AG04450 (cell line): Measurements from ENCODE around the gene HSPA13. TPM values are rescaled to one million over a fixed set of nuclear protein-coding genes. Genes with fewer than 3 reads are reported as not detected.

ENCODE experiments used
- CTCF ChIA-PET: fragments of 300-600, 350-600 bp; formaldehyde crosslinking; extraction: SDS; loops from one replicate; lab custom pipeline; 2022; ENCODE audit warnings: antibody characterized with exemption, inconsistent platforms; lab: Charles Lee
- POLR2A ChIA-PET: fragments of 350-600 bp; formaldehyde crosslinking; extraction: SDS; loops from one replicate; lab custom pipeline; 2021; ENCODE audit warnings: antibody characterized with exemption, inconsistent platforms; lab: Yijun Ruan, JAX
- DNase-seq: peaks from one replicate; pipeline ENCODE4 v3.0.0-alpha.2; 2011; ENCODE audit warnings: low read depth, low spot score
- H3K27ac ChIP-seq: one replicate; pipeline ENCODE4 v1.5.1; 2012; ENCODE audit warnings: low read depth, low read length, control low read depth
- H3K27me3 ChIP-seq: one replicate; pipeline ENCODE4 v1.6.0; 2012; ENCODE audit warnings: low read length; ENCODE audit not compliant: control insufficient read depth, insufficient read depth
- H3K4me3 ChIP-seq: 2 replicates; pipeline ENCODE4 v1.5.1; 2011; ENCODE audit warnings: mild to moderate bottlenecking, low read depth, low read length, control low read depth
- H3K9me3 ChIP-seq: 2 replicates; pipeline ENCODE4 v1.5.1; 2012; ENCODE audit warnings: low read length; ENCODE audit not compliant: control insufficient read depth, insufficient read depth
- polyA minus RNA-seq: library from RNA; depleted of rRNA, polyadenylated mRNA; stranded (reverse); fragments of >200 nt; gene quantifications from 2 replicates; pipeline ENCODE4 v1.2.3, GENCODE V29; 2011; rRNA and poly(A)+ RNA removed
- polyA plus RNA-seq: library from polyadenylated mRNA; depleted of rRNA; stranded (reverse); fragments of >200 nt; gene quantifications from 2 replicates; pipeline ENCODE4 v1.2.3, GENCODE V29; 2011; rRNA removed
- TF ChIP-seq, protein P1 (sequence below): IDR thresholded peaks from 2 replicates; pipeline ENCODE4 v1.5.1; 2011; ENCODE audit warnings: low read depth, low read length, control low read depth, inconsistent platforms

The HSPA13 gene, protein sequence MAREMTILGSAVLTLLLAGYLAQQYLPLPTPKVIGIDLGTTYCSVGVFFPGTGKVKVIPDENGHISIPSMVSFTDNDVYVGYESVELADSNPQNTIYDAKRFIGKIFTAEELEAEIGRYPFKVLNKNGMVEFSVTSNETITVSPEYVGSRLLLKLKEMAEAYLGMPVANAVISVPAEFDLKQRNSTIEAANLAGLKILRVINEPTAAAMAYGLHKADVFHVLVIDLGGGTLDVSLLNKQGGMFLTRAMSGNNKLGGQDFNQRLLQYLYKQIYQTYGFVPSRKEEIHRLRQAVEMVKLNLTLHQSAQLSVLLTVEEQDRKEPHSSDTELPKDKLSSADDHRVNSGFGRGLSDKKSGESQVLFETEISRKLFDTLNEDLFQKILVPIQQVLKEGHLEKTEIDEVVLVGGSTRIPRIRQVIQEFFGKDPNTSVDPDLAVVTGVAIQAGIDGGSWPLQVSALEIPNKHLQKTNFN
- polyA plus RNA-seq (30.3 and 42.9 TPM in 2 replicates), polyA minus RNA-seq (15.3 and 28.9 TPM in 2 replicates)

DNA sequence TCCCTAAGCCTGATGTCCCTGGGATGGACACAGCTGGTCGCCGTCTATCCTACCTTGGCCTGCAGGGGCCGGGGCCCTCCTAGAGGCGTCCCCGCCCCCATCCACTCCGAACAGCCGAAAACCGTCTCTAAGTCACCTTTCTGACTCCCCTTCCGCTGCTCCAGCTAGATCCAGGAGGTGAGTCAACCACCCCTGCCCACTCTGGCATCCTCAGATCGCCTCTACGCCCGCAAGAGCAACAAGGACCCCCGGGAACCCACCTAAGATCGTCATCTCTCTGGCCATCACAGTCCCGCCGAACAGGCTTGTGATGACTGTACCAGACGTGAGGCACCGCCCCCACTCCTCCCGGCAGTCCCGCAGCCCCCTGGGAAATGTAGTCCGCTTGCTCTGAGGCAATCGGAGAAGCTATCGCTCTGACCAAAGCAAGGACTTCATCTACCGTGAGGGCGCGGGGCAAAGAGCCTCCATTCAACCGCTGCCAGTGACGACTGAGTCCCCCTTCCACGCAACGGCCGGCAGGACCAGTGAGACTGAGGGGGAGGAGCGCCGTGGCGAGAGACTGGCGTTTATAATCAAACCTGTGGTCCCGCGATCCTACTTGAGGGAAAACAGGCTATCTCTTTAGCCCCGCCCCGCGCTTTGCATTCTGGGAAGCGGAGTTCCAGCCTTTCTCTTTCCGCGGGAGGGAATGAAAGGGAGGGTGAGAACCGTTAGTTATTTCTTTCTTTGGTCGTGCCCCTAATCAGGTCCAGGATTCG, at the start of gene HSPA13:
Gene HSPA13 (minus strand): TSS at position 312 of the 761 bp plus-strand sequence. CDS start 27 bp downstream, at position 285.
- DNase-seq = peak; percentile 99
- Histone ChIP-seq H3K27me3 (no peaks in the 10 kb centered on the region), H3K27ac (peak within 1 kb of the TSS; percentile 80), H3K9me3 (no peaks in the 10 kb centered on the region), H3K4me3 (peak within 1 kb of the TSS; percentile 94)
- TF ChIP-seq, protein P1, sequence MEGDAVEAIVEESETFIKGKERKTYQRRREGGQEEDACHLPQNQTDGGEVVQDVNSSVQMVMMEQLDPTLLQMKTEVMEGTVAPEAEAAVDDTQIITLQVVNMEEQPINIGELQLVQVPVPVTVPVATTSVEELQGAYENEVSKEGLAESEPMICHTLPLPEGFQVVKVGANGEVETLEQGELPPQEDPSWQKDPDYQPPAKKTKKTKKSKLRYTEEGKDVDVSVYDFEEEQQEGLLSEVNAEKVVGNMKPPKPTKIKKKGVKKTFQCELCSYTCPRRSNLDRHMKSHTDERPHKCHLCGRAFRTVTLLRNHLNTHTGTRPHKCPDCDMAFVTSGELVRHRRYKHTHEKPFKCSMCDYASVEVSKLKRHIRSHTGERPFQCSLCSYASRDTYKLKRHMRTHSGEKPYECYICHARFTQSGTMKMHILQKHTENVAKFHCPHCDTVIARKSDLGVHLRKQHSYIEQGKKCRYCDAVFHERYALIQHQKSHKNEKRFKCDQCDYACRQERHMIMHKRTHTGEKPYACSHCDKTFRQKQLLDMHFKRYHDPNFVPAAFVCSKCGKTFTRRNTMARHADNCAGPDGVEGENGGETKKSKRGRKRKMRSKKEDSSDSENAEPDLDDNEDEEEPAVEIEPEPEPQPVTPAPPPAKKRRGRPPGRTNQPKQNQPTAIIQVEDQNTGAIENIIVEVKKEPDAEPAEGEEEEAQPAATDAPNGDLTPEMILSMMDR = peak; percentile 13; the same call in 1 of the 2 replicates
- ChIA-PET POLR2A (interaction anchor here (0.6 to 0.8 kb wide), 4 partner anchors 349 to 1426 kb away, joined by 3 to 4 read pairs (median 4); partner anchors contain the start of gene NRIP1), CTCF (interaction anchor here (0.9 to 1.6 kb wide), 5 partner anchors 9 to 1102 kb away, joined by 3 to 5 read pairs (median 3); no protein-coding TSS in a partner anchor)

DNA sequence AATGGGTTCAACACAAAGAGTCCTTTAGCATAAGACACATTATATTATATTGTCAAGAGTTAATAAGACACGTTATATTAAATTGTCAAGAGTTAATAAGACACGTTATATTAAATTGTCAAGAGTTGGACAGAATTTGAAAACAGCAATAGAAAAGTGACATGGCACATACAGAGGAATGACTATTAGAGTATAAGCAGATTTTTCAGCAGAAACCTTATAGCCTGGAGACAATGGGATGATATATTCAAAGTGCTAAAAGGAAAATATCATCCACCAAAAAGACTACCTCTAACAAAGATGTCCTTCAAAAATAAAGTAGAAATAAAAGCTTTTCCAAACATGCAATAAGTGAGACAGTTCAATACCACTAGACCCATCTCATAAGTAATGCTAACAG, 36.0 kb upstream of the HSPA13 start:
- ChIA-PET CTCF (no interaction called here), POLR2A (interaction anchor here (0.6 kb wide), 1 partner anchor 466 kb away, joined by 4 read pairs; no protein-coding TSS in a partner anchor)
- H3K9me3 ChIP-seq = peaks cover 28% of the 10 kb centered on the region
- H3K4me3 ChIP-seq = no peak overlapping the region
- no peak overlapping the region for H3K27ac ChIP-seq
- no peak for DNase-seq
- TF ChIP-seq, protein P1 = no peak
- H3K27me3 ChIP-seq = no peaks in the 10 kb centered on the region

DNA sequence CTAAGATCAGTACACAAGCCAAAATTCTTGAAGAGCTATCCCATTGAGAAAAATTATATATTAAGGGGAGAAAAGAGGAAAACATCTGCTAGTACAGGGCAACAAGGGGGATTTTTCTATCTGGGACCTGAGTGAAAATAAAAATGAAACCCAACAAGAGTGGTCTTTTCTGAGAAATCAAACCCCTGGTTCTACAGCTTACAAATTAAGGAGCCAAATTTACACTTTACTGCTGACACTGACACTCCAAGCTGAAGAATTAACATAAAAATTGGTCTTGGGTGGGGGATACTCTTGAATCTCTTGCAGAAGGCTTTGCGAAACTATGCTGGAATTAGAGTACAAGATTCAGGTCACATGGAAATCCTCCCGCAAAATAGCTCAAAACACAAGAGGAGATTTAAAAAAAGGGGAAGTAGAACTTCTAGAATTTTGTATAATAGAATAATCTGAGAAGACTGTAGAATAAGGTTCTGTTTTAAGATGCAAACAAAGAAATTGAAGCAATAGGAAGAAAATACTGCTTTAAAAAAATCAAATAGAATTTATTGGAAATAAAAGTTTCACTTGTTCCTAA, 32.1 kb upstream of the HSPA13 start:
- no peak for DNase-seq
- POLR2A ChIA-PET = no interaction called here

DNA sequence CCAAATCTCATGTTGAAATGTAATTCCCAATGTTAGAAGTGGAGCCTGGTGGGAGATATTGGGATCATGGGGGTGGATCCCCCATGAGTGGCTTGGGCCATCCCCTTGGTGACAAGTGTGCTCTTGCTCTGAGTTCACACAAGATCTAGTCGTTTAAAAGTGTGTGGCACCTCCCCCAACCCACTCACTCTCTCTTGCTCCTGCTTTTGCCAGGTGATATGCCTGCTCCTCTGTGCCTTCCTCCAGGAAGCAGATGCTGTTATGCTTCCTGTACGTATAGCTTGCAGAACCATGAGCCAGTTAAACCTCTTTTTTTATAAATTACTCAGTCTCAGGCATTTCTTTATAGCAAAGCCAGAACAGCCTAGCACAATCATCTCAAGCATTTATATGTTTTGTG, 23.0 kb upstream of the HSPA13 start:
- Histone ChIP-seq H3K27me3 (no peaks in the 10 kb centered on the region), H3K4me3 (no peak overlapping the region), H3K9me3 (no peaks in the 10 kb centered on the region), H3K27ac (no peak overlapping the region)
- POLR2A ChIA-PET = no interaction called here
- CTCF ChIA-PET = interaction anchor here (1.2 to 1.3 kb wide), 2 partner anchors 1077 kb away, joined by 4 to 5 read pairs; no protein-coding TSS in a partner anchor
- no peak for DNase-seq
- TF ChIP-seq, protein P1 = no peak

More for the DNA sequence above, 32.1 kb upstream of the HSPA13 start:
- CTCF ChIA-PET = interaction anchor here (0.8 kb wide), 1 partner anchor 1069 kb away, joined by 3 read pairs; no protein-coding TSS in a partner anchor
- Histone ChIP-seq H3K9me3 (peaks cover 27% of the 10 kb centered on the region), H3K4me3 (no peak overlapping the region), H3K27ac (no peak overlapping the region), H3K27me3 (no peaks in the 10 kb centered on the region)
- TF ChIP-seq, protein P1 = no peak
